Testis (tissue), 3 donors: Measurements from ENCODE around the gene SMIM10L2A. TPM values are rescaled to one million over a fixed set of nuclear protein-coding genes. Genes with fewer than 3 reads are reported as not detected.

Source experiments
- DNase-seq: peaks from one replicate; pipeline ENCODE4 v3.0.0-alpha.2; 2019
- H3K27ac ChIP-seq, 2 donors: fragments of 200-600 bp; sonication (generic); one replicate each; pipeline ENCODE4 v1.5.1; 2019
- H3K27me3 ChIP-seq: fragments of 200-600 bp; sonication (generic); one replicate; pipeline ENCODE4 v1.5.1; 2019
- H3K36me3 ChIP-seq: fragments of 200-600 bp; sonication (generic); one replicate; pipeline ENCODE4 v1.5.1; 2017; ENCODE audit warnings: low read depth; ENCODE audit errors: missing control alignments
- H3K4me1 ChIP-seq: fragments of 200-600 bp; sonication (generic); one replicate; pipeline ENCODE4 v1.5.1; 2019
- H3K4me3 ChIP-seq, 2 donors: fragments of 200-600 bp; sonication (generic); one replicate each; pipeline ENCODE4 v1.5.1; 2017 to 2019
- H3K9me3 ChIP-seq: fragments of 200-600 bp; sonication (generic); one replicate; pipeline ENCODE4 v1.5.1; 2017
- CTCF ChIP-seq, 3 experiments: fragments of 450-650 bp in 2 of 3; fragments of 200-600 bp in 1 of 3; sonication (generic) in 1 of 3; IDR thresholded peaks; one replicate each; pipeline ENCODE4 v1.5.1; 2016 to 2019; ENCODE audit warnings: antibody characterized with exemption in 3 of 3, mild to moderate bottlenecking in 2 of 3, moderate library complexity in 1 of 3
- POLR2A ChIP-seq: fragments of 450-650 bp; IDR thresholded peaks from one replicate; pipeline ENCODE4 v1.6.1; 2017; ENCODE audit warnings: antibody characterized with exemption, mild to moderate bottlenecking, moderate library complexity
- WGBS, 2 donors: methylation state at CpG; one replicate each; pipeline ENCODE4 v1.1.5; 2018; 5-methylcytosine and 5-hydroxymethylcytosine counted together
- intact Hi-C: fragments of 100-400 bp; cut with DNase I; formaldehyde crosslinking; loops from one replicate; pipeline ENCODE4 v1.15.1; 2023; ENCODE audit warnings: low total_unique reads
- polyA plus RNA-seq: library from polyadenylated mRNA; stranded (reverse); fragments of 350-450 nt; fragmentation: Illumina TruSeq; extraction: RNeasy Lipid Tissue Mini Kit (QIAGEN cat#74804); gene quantifications from one replicate; pipeline ENCODE4 v1.2.3, GENCODE V29; 2014; ENCODE audit warnings: low read depth, low replicate concordance; ENCODE audit not compliant: insufficient read depth
- total RNA-seq, 2 donors: library from RNA; depleted of rRNA; stranded (reverse); fragments of >200 nt; gene quantifications; one replicate each; pipeline ENCODE4 v1.2.3, GENCODE V29; 2016

The SMIM10L2A gene
- total and polyA plus RNA-seq, 3 donors from 2014 or later, result 15.0 to 28.0 (median 20.5) TPM

DNA sequence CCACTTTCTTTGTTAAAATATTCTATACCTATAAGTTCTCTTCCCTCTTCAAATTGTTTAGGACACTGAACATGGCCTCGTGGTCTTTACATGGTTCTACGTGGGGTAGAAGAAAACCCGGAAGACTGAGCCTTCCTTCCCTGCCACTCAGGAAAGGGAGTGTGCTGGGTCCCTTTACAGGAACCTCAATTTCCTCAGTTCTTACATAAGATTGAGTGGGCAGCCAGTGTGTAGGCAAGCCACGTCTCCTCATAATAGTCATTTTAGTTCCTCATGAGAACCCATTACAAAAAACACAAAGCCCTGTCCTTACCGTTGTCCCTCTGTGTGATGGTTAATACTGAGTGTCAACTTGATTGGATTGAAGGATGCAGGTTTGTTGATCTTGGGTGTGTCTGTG is 28.7 kb upstream of the SMIM10L2A start:
- WGBS, 2 donors, result 77 to 80% methylated on average over 5 of the region's 5 CpGs
- Histone ChIP-seq H3K36me3 (no peaks in the 10 kb centered on the region), H3K9me3 (no peaks in the 10 kb centered on the region), H3K4me1 (no peaks in the 10 kb centered on the region), H3K4me3 (no peak overlapping the region), H3K27me3 (no peaks in the 10 kb centered on the region), H3K27ac (no peak overlapping the region)
- intact Hi-C loops, result no loop called here
- DNase-seq, result no peak
- TF ChIP-seq CTCF (IDR thresholded peaks at IDR 0.05) (no peak), POLR2A (no peak)

- no peaks in the 10 kb centered on the region for H3K27me3 ChIP-seq
Measured at GRCh38 chrX:135395064-135395463, 26.7 kb upstream of the SMIM10L2A start.

GRCh38 chrX:135396109-135396508 is 25.6 kb upstream of the SMIM10L2A start:
- Histone ChIP-seq H3K27me3 (no peaks in the 10 kb centered on the region), H3K4me3 (no peak overlapping the region), H3K4me1 (no peaks in the 10 kb centered on the region), H3K27ac (no peak overlapping the region), H3K9me3 (no peaks in the 10 kb centered on the region), H3K36me3 (no peaks in the 10 kb centered on the region)
- TF ChIP-seq POLR2A (no peak), CTCF (IDR thresholded peaks at IDR 0.05) (no peak)
- no peak for DNase-seq
- WGBS, 2 donors, result 75 to 97% methylated on average over 4 of the region's 4 CpGs
- intact Hi-C loops, result no loop called here

More at GRCh38 chrX:135395064-135395463, 26.7 kb upstream of the SMIM10L2A start:
- WGBS, 2 donors, result 89 to 91% methylated on average over 6 of the region's 6 CpGs
- Histone ChIP-seq H3K36me3 (no peaks in the 10 kb centered on the region), H3K4me1 (no peaks in the 10 kb centered on the region), H3K4me3 (no peak overlapping the region), H3K27ac (no peak overlapping the region), H3K9me3 (no peaks in the 10 kb centered on the region)
- intact Hi-C loops, result no loop called here
- no peak for DNase-seq
- TF ChIP-seq CTCF (IDR thresholded peaks at IDR 0.05) (no peak), POLR2A (no peak)

- TF ChIP-seq POLR2A (no peak), CTCF (IDR thresholded peaks at IDR 0.05) (no peak)
- H3K36me3 ChIP-seq, result no peaks in the 10 kb centered on the region
- no peak overlapping the region for H3K4me3 ChIP-seq
- H3K4me1 ChIP-seq, result no peaks in the 10 kb centered on the region
- H3K27ac ChIP-seq, result no peak overlapping the region
- no peaks in the 10 kb centered on the region for H3K27me3 ChIP-seq
- H3K9me3 ChIP-seq, result no peaks in the 10 kb centered on the region
- WGBS, 2 donors, result 86% methylated on average over 3 of the region's 3 CpGs
- DNase-seq, result no peak
- intact Hi-C loops, result no loop called here
Measured at GRCh38 chrX:135396566-135396965, 25.2 kb upstream of the SMIM10L2A start.

DNA sequence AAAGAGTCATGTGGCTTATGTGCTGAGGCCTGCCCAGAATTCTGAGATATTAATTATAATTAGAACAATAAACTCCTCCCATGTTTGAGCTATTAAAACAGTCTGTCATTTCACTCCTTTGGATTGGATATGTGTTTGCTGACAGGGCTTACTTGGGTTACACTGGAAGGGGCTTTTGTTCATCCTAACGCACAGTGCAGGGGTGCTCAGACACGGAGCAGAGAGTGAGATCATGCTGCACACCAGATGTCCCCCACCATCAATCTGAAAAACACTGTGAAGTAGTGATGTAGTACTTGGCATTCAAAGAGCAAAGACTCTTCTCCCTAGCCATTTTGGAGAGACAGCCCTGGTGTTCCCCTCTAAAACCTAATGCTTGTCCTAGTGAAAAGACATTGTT is 24.1 kb upstream of the SMIM10L2A start:
- no peaks in the 10 kb centered on the region for H3K9me3 ChIP-seq
- 88% methylated on average over 2 of the region's 2 CpGs; no CpG with 5 or more reads in 1 of the 2 donors for WGBS, 2 donors
- H3K36me3 ChIP-seq, result no peaks in the 10 kb centered on the region
- no peak overlapping the region for H3K27ac ChIP-seq
- no peak for DNase-seq
- no peak overlapping the region for H3K4me3 ChIP-seq
- TF ChIP-seq POLR2A (no peak), CTCF (IDR thresholded peaks at IDR 0.05) (no peak)
- intact Hi-C loops, result no loop called here
- H3K27me3 ChIP-seq, result no peaks in the 10 kb centered on the region
- H3K4me1 ChIP-seq, result no peaks in the 10 kb centered on the region
